ENCODE data around the gene PITPNC1. TPM values are rescaled to one million over a fixed set of nuclear protein-coding genes. Genes with fewer than 3 reads are reported as not detected.

The PITPNC1 gene
- total and polyA plus RNA-seq, 2 of the 13 experiments (the other 11 are each of a cell fraction or from before 2014, with no cell fraction given) = 4.1 to 5.7 TPM

- TF ChIP-seq ZNF549 (CRISPR knock-in tag; IDR thresholded peaks at IDR 0.05) (no peak), ZNF329 (CRISPR knock-in tag; IDR thresholded peaks at IDR 0.05; ENCODE audit: low read depth) (no peak), ZFP90 (CRISPR knock-in tag; IDR thresholded peaks at IDR 0.05; ENCODE audit: borderline replicate concordance) (0 out of 2 replicates have a peak, but pooled peaks have one; percentile 33), ZNF839 (CRISPR knock-in tag; IDR thresholded peaks at IDR 0.05; ENCODE audit: borderline replicate concordance) (no peak), MIER3 (CRISPR knock-in tag; IDR thresholded peaks at IDR 0.05; ENCODE audit: borderline replicate concordance) (no peak), MYPOP (CRISPR knock-in tag; IDR thresholded peaks at IDR 0.05) (peak; percentile 53; the same call in 1 of the 2 replicates), ZNF577 (CRISPR knock-in tag; IDR thresholded peaks at IDR 0.05; ENCODE audit: borderline replicate concordance, low read depth) (no peak), ZNF772 (CRISPR knock-in tag; IDR thresholded peaks at IDR 0.05) (peak; percentile 40; the same call in 1 of the 2 replicates), TEF (CRISPR knock-in tag; IDR thresholded peaks at IDR 0.05) (no peak), ZFP82 (CRISPR knock-in tag; IDR thresholded peaks at IDR 0.05; ENCODE audit: borderline replicate concordance) (no peak; the same call in 1 of the 2 replicates), NAIF1 (CRISPR knock-in tag; IDR thresholded peaks at IDR 0.05; ENCODE audit: borderline replicate concordance) (no peak; the same call in 1 of the 2 replicates), HIC2 (CRISPR knock-in tag; IDR thresholded peaks at IDR 0.05; ENCODE audit: low read depth) (peak; percentile 41; the same call in 1 of the 2 replicates), ZFP41 (CRISPR knock-in tag; IDR thresholded peaks at IDR 0.05; ENCODE audit: borderline replicate concordance) (no peak), DMTF1 (CRISPR knock-in tag; IDR thresholded peaks at IDR 0.05) (no peak), FOSL2 (CRISPR knock-in tag; IDR thresholded peaks at IDR 0.05) (peak; percentile 72), ZNF749 (CRISPR knock-in tag; IDR thresholded peaks at IDR 0.05; ENCODE audit: borderline replicate concordance) (peak; percentile 77; the same call in 1 of the 2 replicates), ZNF83 (CRISPR knock-in tag; IDR thresholded peaks at IDR 0.05; ENCODE audit: borderline replicate concordance) (no peak), ZNF792 (CRISPR knock-in tag; IDR thresholded peaks at IDR 0.05) (peak; percentile 46; the same call in 1 of the 2 replicates), ZNF879 (CRISPR knock-in tag; IDR thresholded peaks at IDR 0.05) (no peak), HOXA3 (CRISPR knock-in tag; IDR thresholded peaks at IDR 0.05) (peak; percentile 83), ZNF598 (CRISPR knock-in tag; IDR thresholded peaks at IDR 0.05; ENCODE audit: borderline replicate concordance) (no peak), NR2F2 (IDR thresholded peaks at IDR 0.05; ENCODE audit: borderline replicate concordance, low read depth) (no peak), POLR2AphosphoS5 (IDR thresholded peaks at IDR 0.05; ENCODE audit: low read depth, low read length) (no peak)
Measured at GRCh38 chr17:67378454-67379250, 1.6 kb downstream of the PITPNC1 start (continued).
